ENCODE measurements around the gene KCTD21.

The KCTD21 gene

GRCh38 chr11:78189851-78190250 lies 1.4 kb upstream of the KCTD21 start:
- Histone ChIP-seq H3K9me2 (ENCODE audit: low read depth, low read length) (no peaks in the 10 kb centered on the region), H2AFZ (ENCODE audit: low read length) (no peak overlapping the region), H4K20me1 (ENCODE audit: insufficient read depth, low read length) (no peaks in the 10 kb centered on the region), H3K4me2 (ENCODE audit: low read length) (peak overlapping the region; percentile 93), H3K27me3 (ENCODE audit: insufficient read depth, low read length) (no peaks in the 10 kb centered on the region; the same call in 1 of the 2 replicates), H3K9ac (ENCODE audit: low read length) (no peak overlapping the region), H3F3A (ENCODE audit: insufficient read depth, low read length) (no peaks in the 10 kb centered on the region), H3K27ac (ENCODE audit: low read depth, low read length, poor library complexity, severe bottlenecking) (no peak overlapping the region), H3K9me3 (ENCODE audit: low read length) (no peaks in the 10 kb centered on the region), H3K4me3 (ENCODE audit: low read depth, low read length, poor library complexity, severe bottlenecking) (no peak overlapping the region), H3K79me2 (ENCODE audit: insufficient read depth, low read length) (no peaks in the 10 kb centered on the region), H3K36me3 (ENCODE audit: insufficient read depth, low read length) (no peaks in the 10 kb centered on the region), H3K4me1 (ENCODE audit: insufficient read depth, low read length, severe bottlenecking) (peaks cover 19% of the 10 kb centered on the region)
- TF ChIP-seq, protein P1, sequence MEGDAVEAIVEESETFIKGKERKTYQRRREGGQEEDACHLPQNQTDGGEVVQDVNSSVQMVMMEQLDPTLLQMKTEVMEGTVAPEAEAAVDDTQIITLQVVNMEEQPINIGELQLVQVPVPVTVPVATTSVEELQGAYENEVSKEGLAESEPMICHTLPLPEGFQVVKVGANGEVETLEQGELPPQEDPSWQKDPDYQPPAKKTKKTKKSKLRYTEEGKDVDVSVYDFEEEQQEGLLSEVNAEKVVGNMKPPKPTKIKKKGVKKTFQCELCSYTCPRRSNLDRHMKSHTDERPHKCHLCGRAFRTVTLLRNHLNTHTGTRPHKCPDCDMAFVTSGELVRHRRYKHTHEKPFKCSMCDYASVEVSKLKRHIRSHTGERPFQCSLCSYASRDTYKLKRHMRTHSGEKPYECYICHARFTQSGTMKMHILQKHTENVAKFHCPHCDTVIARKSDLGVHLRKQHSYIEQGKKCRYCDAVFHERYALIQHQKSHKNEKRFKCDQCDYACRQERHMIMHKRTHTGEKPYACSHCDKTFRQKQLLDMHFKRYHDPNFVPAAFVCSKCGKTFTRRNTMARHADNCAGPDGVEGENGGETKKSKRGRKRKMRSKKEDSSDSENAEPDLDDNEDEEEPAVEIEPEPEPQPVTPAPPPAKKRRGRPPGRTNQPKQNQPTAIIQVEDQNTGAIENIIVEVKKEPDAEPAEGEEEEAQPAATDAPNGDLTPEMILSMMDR (IDR thresholded peaks at IDR 0.05; ENCODE audit: low read length): no peak
- TF ChIP-seq EZH2 (IDR thresholded peaks at IDR 0.05; ENCODE audit: borderline replicate concordance, low read length): no peak

- H3K27me3 ChIP-seq (ENCODE audit: insufficient read depth, low read length): no peaks in the 10 kb centered on the region; the same call in 1 of the 2 replicates
- H3K36me3 ChIP-seq (ENCODE audit: insufficient read depth, low read length): no peaks in the 10 kb centered on the region
- peak overlapping the region; percentile 93 for H3K4me2 ChIP-seq (ENCODE audit: low read length)
- H3K4me3 ChIP-seq (ENCODE audit: low read depth, low read length, poor library complexity, severe bottlenecking): peak overlapping the region; percentile 79
- no peaks in the 10 kb centered on the region for H3F3A ChIP-seq (ENCODE audit: insufficient read depth, low read length)
- no peaks in the 10 kb centered on the region for H3K9me2 ChIP-seq (ENCODE audit: low read depth, low read length)
- TF ChIP-seq, protein P1 (IDR thresholded peaks at IDR 0.05; ENCODE audit: low read length): no peak
- no peak for TF ChIP-seq EZH2 (IDR thresholded peaks at IDR 0.05; ENCODE audit: borderline replicate concordance, low read length)
- H3K27ac ChIP-seq (ENCODE audit: low read depth, low read length, poor library complexity, severe bottlenecking): no peak overlapping the region
- peak overlapping the region; percentile 64 for H3K9ac ChIP-seq (ENCODE audit: low read length)
- H4K20me1 ChIP-seq (ENCODE audit: insufficient read depth, low read length): no peaks in the 10 kb centered on the region
- no peaks in the 10 kb centered on the region for H3K9me3 ChIP-seq (ENCODE audit: low read length)
- peaks cover 19% of the 10 kb centered on the region for H3K4me1 ChIP-seq (ENCODE audit: insufficient read depth, low read length, severe bottlenecking)
- no peaks in the 10 kb centered on the region for H3K79me2 ChIP-seq (ENCODE audit: insufficient read depth, low read length)
- H2AFZ ChIP-seq (ENCODE audit: low read length): no peak overlapping the region
These were observed 823 bp upstream of the KCTD21 start for GRCh38 chr11:78189174-78189724.

GRCh38 chr11:78187366-78188285 lies 800 bp downstream of the KCTD21 start:
- Histone ChIP-seq H3K27ac (ENCODE audit: low read depth, low read length, poor library complexity, severe bottlenecking) (no peak overlapping the region), H3K9ac (ENCODE audit: low read length) (peak overlapping the region; percentile 64), H2AFZ (ENCODE audit: low read length) (peak overlapping the region; percentile 36; the same call in 1 of the 2 replicates)

More at GRCh38 chr11:78187366-78188285, 800 bp downstream of the KCTD21 start:
- Histone ChIP-seq H3K4me2 (ENCODE audit: low read length) (peak overlapping the region; percentile 93), H3K4me1 (ENCODE audit: insufficient read depth, low read length, severe bottlenecking) (peaks cover 19% of the 10 kb centered on the region), H3K9me2 (ENCODE audit: low read depth, low read length) (no peaks in the 10 kb centered on the region), H3K79me2 (ENCODE audit: insufficient read depth, low read length) (no peaks in the 10 kb centered on the region), H3K4me3 (ENCODE audit: low read depth, low read length, poor library complexity, severe bottlenecking) (peak overlapping the region; percentile 79), H3K27me3 (ENCODE audit: insufficient read depth, low read length) (no peaks in the 10 kb centered on the region; the same call in 1 of the 2 replicates), H4K20me1 (ENCODE audit: insufficient read depth, low read length) (no peaks in the 10 kb centered on the region), H3F3A (ENCODE audit: insufficient read depth, low read length) (no peaks in the 10 kb centered on the region), H3K36me3 (ENCODE audit: insufficient read depth, low read length) (no peaks in the 10 kb centered on the region), H3K9me3 (ENCODE audit: low read length) (no peaks in the 10 kb centered on the region)
- TF ChIP-seq, protein P1 (IDR thresholded peaks at IDR 0.05; ENCODE audit: low read length): no peak
- TF ChIP-seq EZH2 (IDR thresholded peaks at IDR 0.05; ENCODE audit: borderline replicate concordance, low read length): no peak

Measured in OCI-LY1 (cell line).